GM19238 (cell line): Measurements from ENCODE around the gene PTGES3.
"Not testable (repeated sequence)": the region's sequence is repeated elsewhere in the genome, so short reads cannot be mapped to it uniquely, and the experiment has no call there.

Experiments
- DNase-seq: peaks from one replicate; pipeline ENCODE4 v3.0.0; 2011; ENCODE audit warnings: low spot score; ENCODE audit not compliant: insufficient read length

PTGES3 gene

GRCh38 chr12:56657416-56658379 is 30.4 kb downstream of the PTGES3 start:
- no peak for DNase-seq

- not testable (repeated sequence) for DNase-seq
These were observed 34.3 kb downstream of the PTGES3 start for GRCh38 chr12:56653781-56654180.

GRCh38 chr12:56648023-56648422 is 40.1 kb downstream of the PTGES3 start:
- not testable (repeated sequence) for DNase-seq

DNA sequence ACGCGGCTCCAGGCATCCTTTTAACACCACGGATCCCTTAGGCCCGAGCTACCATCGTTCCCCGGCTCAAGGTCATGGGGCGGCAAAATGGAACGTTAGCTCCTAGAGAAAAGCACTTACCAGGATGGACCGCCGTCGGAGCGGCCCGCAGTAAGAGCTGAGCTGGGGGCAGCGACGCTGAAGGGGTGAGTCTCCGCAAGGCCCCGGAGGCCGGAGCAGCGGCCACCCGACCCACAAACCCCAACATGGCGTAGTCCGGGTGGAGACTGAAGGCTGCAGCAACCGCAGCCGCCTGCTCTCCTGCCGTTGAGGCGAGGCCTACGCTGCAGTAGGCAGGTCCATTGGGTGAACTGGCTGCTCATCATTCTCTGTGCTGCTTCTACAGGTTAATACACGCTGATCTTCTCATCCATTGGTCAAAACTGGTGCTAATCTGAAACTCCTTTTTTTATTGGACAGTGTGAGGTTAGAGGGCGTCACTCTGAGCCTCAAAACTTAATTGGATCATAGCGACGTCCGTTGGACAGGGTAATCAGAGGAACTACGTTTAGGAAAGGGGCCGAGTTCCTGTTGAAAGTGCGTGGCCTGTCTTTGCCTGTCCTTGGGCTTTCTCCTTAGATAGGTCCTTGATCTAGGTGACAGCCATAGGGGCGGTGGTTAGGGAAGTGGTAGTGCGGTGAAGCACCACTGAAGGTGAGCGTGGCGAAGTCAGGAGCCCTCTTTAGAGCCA is 42.2 kb downstream of the PTGES3 start, which contains the start of gene ATP5F1B:
Gene ATP5F1B (minus strand): TSS at position 268 of the 730 bp plus-strand sequence. CDS start 21 bp downstream, at position 247.
- DNase-seq = peak; percentile 93

DNA sequence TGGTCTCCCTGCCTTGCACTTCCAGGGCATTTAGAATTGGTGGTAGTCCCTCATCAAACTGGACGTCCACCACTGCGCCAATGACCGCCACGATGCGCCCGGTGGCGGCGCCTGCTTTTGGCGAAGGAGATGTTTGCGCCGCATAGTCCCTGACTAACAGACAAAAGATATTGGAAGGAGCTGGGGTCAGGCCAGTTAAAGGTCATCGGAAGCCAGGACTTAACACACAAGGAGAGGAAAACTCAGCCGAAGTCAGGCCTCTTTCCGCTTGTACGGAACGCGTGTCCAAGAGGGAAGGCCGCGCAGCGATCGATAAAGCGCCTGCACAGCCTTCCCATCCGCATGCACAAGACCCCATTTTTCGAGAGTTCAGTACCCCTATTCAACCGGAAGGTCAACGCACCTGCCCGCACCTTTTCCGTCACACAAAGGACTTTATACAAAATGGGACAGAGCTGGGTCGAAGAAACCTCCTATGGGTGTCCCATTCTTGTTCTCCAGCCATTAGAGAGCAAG is 42.8 kb downstream of the PTGES3 start:
- no peak for DNase-seq

DNA sequence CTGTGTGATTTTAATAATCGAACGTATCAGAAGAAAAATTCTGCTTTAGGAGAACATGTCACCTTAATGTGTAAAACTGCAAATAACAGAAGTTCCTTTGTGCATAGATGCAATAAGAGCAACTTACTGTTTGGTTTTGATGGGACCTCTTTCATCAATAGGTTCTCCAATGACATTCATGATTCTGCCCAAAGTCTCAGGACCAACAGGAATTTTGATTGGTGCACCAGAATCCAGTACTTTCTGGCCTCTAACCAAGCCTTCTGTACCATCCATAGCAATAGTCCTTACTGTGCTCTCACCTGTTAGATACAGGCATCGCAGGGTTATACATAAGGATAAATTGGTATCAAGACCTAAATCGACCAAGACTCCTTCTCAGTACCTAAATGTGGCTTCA is 43.4 kb downstream of the PTGES3 start:
- no peak for DNase-seq

- DNase-seq = no peak
These were observed 46.9 kb downstream of the PTGES3 start for GRCh38 chr12:56641219-56641618.

- no peak for DNase-seq
These were observed 50.5 kb downstream of the PTGES3 start for GRCh38 chr12:56637621-56638020.

DNA sequence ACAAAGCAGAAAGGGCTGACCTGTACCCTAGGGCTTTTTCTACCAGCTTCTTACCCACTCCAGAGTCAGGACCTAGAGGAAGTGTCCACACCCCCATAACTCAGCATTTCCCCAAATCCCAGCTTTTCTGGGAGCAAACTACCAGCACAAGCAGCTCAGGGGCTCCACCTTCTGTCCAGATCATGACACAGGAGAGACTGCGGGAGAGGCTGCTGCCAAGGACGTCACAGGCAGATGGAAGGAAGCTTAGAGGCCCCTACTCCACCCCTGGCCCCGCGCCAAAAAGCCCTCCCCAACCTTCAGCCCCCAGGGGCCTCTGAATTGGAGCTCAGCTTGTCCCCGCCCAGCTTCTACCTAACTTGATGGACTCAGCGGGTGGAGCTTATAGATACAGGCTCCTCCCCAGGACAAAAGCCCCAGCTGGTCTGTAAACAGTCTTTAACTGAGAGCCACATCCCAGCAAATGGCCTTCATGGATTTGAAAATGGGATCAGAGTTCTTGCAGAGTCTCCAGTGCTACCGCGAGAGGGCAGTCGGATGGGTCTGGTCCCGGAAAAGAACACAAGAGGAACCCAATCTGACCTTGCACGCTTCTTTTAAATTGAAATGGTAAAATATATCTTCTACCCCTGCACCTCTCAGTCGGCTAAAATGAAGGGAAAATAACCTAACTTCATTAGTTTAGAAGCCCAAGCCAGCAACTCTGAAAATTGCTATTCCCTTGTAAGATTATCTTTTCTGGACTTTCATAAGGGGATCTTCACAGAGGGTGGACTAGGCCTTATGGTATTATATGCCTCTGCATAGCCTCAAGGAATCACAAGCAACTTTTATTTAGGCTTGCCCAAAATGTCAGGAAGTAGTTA is 51.2 kb downstream of the PTGES3 start:
- peak; percentile 88 for DNase-seq

GRCh38 chr12:56635806-56636674 is 52.0 kb downstream of the PTGES3 start:
- DNase-seq = peak; percentile 77

GRCh38 chr12:56634837-56635791 is 53.0 kb downstream of the PTGES3 start:
- DNase-seq = peak; percentile 67

GRCh38 chr12:56634242-56634836 is 53.7 kb downstream of the PTGES3 start:
- no peak for DNase-seq

- no peak for DNase-seq
These were observed 54.4 kb downstream of the PTGES3 start for GRCh38 chr12:56633468-56634241.

GRCh38 chr12:56632701-56633467 is 55.2 kb downstream of the PTGES3 start:
- no peak for DNase-seq

GRCh38 chr12:56631790-56632700 is 56.0 kb downstream of the PTGES3 start:
- peak; percentile 58 for DNase-seq

- DNase-seq = peak; percentile 89
These were observed 57.9 kb downstream of the PTGES3 start, which contains the start of gene BAZ2A for GRCh38 chr12:56630180-56630632. Gene BAZ2A, minus strand, starts transcription at chr12:56630326. Its CDS starts 12,796 bp downstream, at chr12:56617530.
